BE2C (cell line): ENCODE measurements around the gene PRRT2.
"Not testable (repeated sequence)": the region's sequence is repeated elsewhere in the genome, so short reads cannot be mapped to it uniquely, and the experiment has no call there.

Source experiments
- DNase-seq: peaks from one replicate; pipeline ENCODE4 v3.0.0-alpha.2; 2020
- H3K27me3 ChIP-seq: fragments of 250-450 bp; sonication (Bioruptor Pico); 2 replicates; pipeline ENCODE4 v1.5.1; 2020; ENCODE audit warnings: mild to moderate bottlenecking
- H3K36me3 ChIP-seq: fragments of 250-450 bp; sonication (Bioruptor Pico); 2 replicates; pipeline ENCODE4 v1.5.1; 2020; ENCODE audit warnings: mild to moderate bottlenecking
- H3K4me1 ChIP-seq: fragments of 250-450 bp; sonication (Bioruptor Pico); 2 replicates; pipeline ENCODE4 v1.5.1; 2020
- H3K4me3 ChIP-seq: 2 replicates; pipeline ENCODE4 v1.5.1; 2011; ENCODE audit warnings: low read depth, low read length
- H3K9me3 ChIP-seq: fragments of 250-450 bp; sonication (Bioruptor Pico); 2 replicates; pipeline ENCODE4 v1.5.1; 2020
- CTCF ChIP-seq: IDR thresholded peaks from 2 replicates; pipeline ENCODE4 v1.5.1; 2012; ENCODE audit warnings: mild to moderate bottlenecking, low read depth, low read length

The PRRT2 gene

GRCh38 chr16:29825145-29826044 is 13.4 kb downstream of the PRRT2 start:
- Histone ChIP-seq H3K4me3 (no peak overlapping the region), H3K36me3 (peaks cover 3% of the 10 kb centered on the region; the same call in 1 of the 2 replicates), H3K4me1 (no peaks in the 10 kb centered on the region; the same call in 1 of the 2 replicates), H3K27me3 (no peaks in the 10 kb centered on the region), H3K9me3 (no peaks in the 10 kb centered on the region)
- TF ChIP-seq CTCF = no peak
- no peak for DNase-seq

GRCh38 chr16:29826342-29826695 is 14.3 kb downstream of the PRRT2 start:
- H3K4me3 ChIP-seq = no peak overlapping the region
- H3K4me1 ChIP-seq = no peaks in the 10 kb centered on the region; the same call in 1 of the 2 replicates
- H3K9me3 ChIP-seq = no peaks in the 10 kb centered on the region
- DNase-seq = no peak
- no peak for TF ChIP-seq CTCF
- no peaks in the 10 kb centered on the region for H3K36me3 ChIP-seq
- no peaks in the 10 kb centered on the region for H3K27me3 ChIP-seq

- Histone ChIP-seq H3K4me3 (no peak overlapping the region), H3K36me3 (no peaks in the 10 kb centered on the region), H3K4me1 (no peaks in the 10 kb centered on the region), H3K27me3 (no peaks in the 10 kb centered on the region), H3K9me3 (no peaks in the 10 kb centered on the region)
- TF ChIP-seq CTCF = no peak
- no peak for DNase-seq
These were observed 18.8 kb downstream of the PRRT2 start for GRCh38 chr16:29830774-29831173.

- DNase-seq = no peak
- TF ChIP-seq CTCF = no peak
- Histone ChIP-seq H3K4me1 (no peaks in the 10 kb centered on the region), H3K36me3 (no peaks in the 10 kb centered on the region), H3K4me3 (no peak overlapping the region), H3K27me3 (no peaks in the 10 kb centered on the region), H3K9me3 (no peaks in the 10 kb centered on the region)
These were observed 19.5 kb downstream of the PRRT2 start for GRCh38 chr16:29831490-29831889.

GRCh38 chr16:29833219-29833618 is 21.2 kb downstream of the PRRT2 start:
- H3K27me3 ChIP-seq, DNase-seq, H3K9me3 ChIP-seq, H3K4me1 ChIP-seq, H3K36me3 ChIP-seq, H3K4me3 ChIP-seq: not testable (repeated sequence)

GRCh38 chr16:29834079-29834478 is 22.1 kb downstream of the PRRT2 start:
- Histone ChIP-seq H3K27me3 (no peaks in the 10 kb centered on the region), H3K4me3 (no peak overlapping the region), H3K9me3 (no peaks in the 10 kb centered on the region), H3K36me3 (no peaks in the 10 kb centered on the region), H3K4me1 (no peaks in the 10 kb centered on the region)
- no peak for DNase-seq
- no peak for TF ChIP-seq CTCF
